H1 (cell line): ENCODE measurements around the gene UHMK1. TPM values are rescaled to one million over a fixed set of nuclear protein-coding genes. Genes with fewer than 3 reads are reported as not detected.

Source experiments
- CBX5 ChIP-seq: fragments of 300-800, 300-1000 bp; sonication (generic); IDR thresholded peaks from 2 replicates; pipeline ENCODE4 v1.7.1; 2016; ENCODE audit warnings: antibody characterized with exemption, low read length, low read depth
- CHD7 ChIP-seq: fragments of 300-600 bp; sonication (generic); IDR thresholded peaks from 2 replicates; pipeline ENCODE4 v1.7.1; 2012; ENCODE audit warnings: low read length, moderate library complexity, mild to moderate bottlenecking, inconsistent platforms; ENCODE audit not compliant: insufficient replicate concordance
- CTBP2 ChIP-seq: IDR thresholded peaks from 2 replicates; pipeline ENCODE4 v1.7.0; 2011; ENCODE audit warnings: borderline replicate concordance, mild to moderate bottlenecking, moderate library complexity, mixed read lengths, low read length; ENCODE audit not compliant: insufficient read depth, insufficient read length
- NANOG ChIP-seq: IDR thresholded peaks from 2 replicates; pipeline ENCODE4 v1.6.1; 2011; ENCODE audit warnings: low read length, low read depth, mild to moderate bottlenecking, inconsistent platforms; ENCODE audit not compliant: insufficient read depth, poor library complexity, severe bottlenecking
- POU5F1 ChIP-seq: IDR thresholded peaks from 2 replicates; pipeline ENCODE4 v1.6.1; 2011; ENCODE audit warnings: low read depth, mild to moderate bottlenecking, low read length, moderate library complexity
- TCF12 ChIP-seq: IDR thresholded peaks from 2 replicates; pipeline ENCODE4 v1.6.1; 2011; ENCODE audit warnings: low read depth, mild to moderate bottlenecking, low read length
- polyA plus RNA-seq, 7 experiments: library from polyadenylated mRNA; depleted of rRNA in 3 of 7; stranded (reverse) in 5 of 7; unstranded in 2 of 7; fragments of >200 nt in 5 of 7; fragments of 200-250 nt in 2 of 7; gene quantifications; 1 replicate in 5 of 7; 2 replicates in 1 of 7; 4 replicates in 1 of 7; pipeline versions ENCODE4 v1.2.1 to v1.2.3, GENCODE V29; 2011 to 2013; ENCODE audit warnings: missing spikeins in 2 of 7, mixed read lengths in 2 of 7
- total RNA-seq: library from RNA; stranded (reverse); fragmentation: NEBNext Ultra II Directional; extraction: Animal tissue kit (Norgen Biotek cat#: 25700); gene quantifications from 2 replicates; pipeline ENCODE4 v1.2.1, GENCODE V29; 2021

Gene UHMK1
- total and polyA plus RNA-seq, 2 of the 8 experiments (the other 6 are each of a cell fraction or from before 2014, with no cell fraction given): 4.6 to 16.1 TPM

- no peak for TF ChIP-seq TCF12
- TF ChIP-seq CBX5: no peak
- no peak for TF ChIP-seq CTBP2
- TF ChIP-seq NANOG: no peak
- TF ChIP-seq CHD7: no peak
- TF ChIP-seq POU5F1: no peak
Observed at GRCh38 chr1:162535501-162535900, 37.9 kb downstream of the UHMK1 start (continued).
